Measurements from ENCODE around the gene MMP21.

MMP21 gene, protein sequence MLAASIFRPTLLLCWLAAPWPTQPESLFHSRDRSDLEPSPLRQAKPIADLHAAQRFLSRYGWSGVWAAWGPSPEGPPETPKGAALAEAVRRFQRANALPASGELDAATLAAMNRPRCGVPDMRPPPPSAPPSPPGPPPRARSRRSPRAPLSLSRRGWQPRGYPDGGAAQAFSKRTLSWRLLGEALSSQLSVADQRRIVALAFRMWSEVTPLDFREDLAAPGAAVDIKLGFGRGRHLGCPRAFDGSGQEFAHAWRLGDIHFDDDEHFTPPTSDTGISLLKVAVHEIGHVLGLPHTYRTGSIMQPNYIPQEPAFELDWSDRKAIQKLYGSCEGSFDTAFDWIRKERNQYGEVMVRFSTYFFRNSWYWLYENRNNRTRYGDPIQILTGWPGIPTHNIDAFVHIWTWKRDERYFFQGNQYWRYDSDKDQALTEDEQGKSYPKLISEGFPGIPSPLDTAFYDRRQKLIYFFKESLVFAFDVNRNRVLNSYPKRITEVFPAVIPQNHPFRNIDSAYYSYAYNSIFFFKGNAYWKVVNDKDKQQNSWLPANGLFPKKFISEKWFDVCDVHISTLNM

DNA sequence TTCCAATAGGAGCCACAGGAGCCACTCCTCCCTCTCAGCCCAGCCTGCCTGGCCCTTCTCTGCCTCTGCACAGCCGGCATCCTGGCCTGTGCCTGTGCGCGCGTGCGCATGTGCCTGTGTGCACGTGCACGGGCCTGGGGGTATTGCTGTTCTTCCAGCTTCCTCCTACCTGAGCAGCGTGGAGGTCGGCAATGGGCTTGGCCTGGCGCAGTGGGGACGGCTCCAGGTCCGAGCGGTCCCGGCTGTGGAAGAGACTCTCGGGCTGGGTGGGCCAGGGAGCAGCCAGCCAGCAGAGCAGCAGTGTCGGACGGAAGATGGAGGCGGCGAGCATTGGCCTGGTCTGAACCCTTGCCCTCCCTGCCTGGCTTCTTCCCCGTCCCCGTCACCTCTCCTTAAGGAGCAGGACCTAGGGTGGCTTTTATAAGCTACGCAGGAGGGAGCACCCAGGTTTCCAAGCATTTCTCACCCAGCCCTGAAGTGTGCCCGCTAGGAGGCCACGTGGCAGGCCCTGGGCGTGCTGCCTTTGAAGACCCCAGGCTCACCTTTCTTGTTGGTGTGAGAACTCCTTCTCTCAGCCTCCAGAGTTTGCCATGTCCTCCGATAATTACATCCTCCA is at the start of gene MMP21:
MMP21 (minus strand) TSS at position 331 of the 616 bp plus-strand sequence; CDS start at position 331, 0 bp downstream.
- DNase-seq, result no peak

DNA sequence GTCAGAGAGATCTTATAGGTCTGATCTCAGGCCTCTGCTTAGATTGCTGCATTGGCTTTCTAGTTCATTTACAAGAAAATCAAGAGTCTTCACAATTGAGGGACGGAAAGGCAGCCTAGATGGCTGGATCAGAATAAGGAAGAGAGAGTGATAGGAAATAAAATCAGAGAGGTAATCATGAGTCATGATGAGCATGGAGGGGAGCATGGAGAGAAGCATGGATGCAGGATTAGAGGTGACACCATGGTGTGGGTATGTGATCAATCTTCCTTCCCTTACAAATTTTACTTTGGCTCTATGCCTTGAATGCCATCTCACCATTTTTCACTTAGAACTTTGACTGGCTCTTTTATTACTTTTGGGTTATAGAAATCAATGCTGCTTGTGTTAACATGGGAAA is 49.1 kb upstream of the MMP21 start:
- DNase-seq, result no peak

DNA sequence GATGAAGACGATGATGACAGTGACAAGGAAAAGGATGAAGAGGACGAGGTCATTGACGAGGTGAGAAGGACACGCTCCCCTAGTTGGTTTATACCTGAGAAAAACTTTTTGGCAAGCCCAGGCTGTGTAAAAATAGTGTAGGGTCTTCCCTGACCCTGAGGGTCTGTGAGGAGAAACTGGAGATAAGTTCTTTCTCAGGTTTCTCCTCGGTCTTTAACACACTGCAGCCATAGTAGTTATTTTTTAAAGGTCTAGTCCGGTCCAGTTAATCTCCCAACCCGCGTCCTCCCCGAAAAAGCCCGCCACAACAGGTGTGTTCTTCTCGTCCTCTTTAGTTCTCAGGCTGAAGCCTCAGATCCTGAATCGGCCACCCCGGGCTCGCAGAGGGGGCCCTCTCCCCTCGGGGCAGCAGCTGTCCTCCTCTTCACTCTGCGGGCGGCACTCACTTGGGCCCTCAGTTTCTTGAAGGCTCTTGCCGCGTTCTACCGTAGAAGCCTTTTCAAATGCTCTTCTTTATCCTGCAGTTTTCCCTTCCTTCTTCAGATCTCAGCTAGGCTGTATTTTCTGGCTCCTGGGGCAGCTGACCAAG is 48.1 kb upstream of the MMP21 start:
- no peak for DNase-seq

DNA sequence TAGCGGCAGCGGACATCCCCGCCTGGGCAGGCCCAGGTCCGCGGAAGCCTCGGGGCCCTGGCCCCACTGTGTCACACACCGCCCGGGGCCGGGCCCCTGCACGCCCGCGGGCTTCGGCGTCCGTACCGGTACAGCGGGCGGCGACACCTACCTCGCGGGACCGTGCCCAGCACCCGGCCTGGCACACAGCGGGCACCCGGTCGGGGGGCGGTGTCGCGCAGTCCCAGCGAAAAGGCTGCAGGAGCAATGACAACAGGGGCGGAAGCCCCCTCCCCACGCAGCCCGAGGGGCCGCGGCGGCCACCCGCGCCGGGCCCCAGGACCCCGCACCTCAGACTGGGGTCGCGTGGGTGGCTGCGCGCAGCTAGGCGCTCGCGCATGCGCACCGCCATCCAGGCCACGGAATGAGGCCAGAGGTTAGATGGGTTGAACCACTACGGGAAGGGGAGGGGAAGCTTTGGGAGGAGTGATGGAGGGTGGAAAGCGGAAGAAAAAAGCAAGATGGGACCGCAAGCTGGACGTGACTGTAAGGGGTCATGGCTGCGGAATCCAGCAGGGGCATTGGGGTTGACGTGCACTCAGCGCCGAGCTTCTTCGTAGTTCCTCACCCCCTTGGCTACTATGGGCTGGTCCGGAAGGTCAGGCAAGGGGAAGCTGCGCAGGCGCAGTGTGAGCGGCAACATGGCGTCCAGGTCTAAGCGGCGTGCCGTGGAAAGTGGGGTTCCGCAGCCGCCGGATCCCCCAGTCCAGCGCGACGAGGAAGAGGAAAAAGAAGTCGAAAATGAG is 47.4 kb upstream of the MMP21 start, which contains the start of the genes BCCIP and UROS:
BCCIP (plus strand) TSS at position 669 of the 785 bp plus-strand sequence; CDS start at position 681, 12 bp downstream.
UROS (minus strand) TSS at position 381 of the 785 bp plus-strand sequence. CDS start 6,759 bp downstream, outside the sequence.
- DNase-seq, result peak; percentile 82

DNA sequence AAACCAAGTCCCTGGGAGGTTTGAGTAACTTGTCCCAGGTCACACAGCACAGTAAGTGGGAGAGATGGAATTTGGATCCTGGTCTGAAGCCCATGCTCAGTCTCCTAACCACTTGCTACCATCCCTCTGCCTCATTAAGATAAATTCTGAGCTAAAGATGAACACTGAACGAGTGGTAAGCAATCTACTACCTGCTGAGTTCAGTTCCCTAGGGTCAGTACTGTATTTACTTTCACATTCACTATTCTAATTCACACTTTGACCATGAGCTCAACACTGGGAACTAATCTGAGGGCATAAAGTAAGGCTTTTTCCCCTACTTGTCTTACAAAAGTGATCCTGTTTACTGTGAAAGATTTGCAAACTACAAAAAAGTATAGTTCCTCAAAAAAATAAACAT is 45.1 kb upstream of the MMP21 start:
- no peak for DNase-seq

DNA sequence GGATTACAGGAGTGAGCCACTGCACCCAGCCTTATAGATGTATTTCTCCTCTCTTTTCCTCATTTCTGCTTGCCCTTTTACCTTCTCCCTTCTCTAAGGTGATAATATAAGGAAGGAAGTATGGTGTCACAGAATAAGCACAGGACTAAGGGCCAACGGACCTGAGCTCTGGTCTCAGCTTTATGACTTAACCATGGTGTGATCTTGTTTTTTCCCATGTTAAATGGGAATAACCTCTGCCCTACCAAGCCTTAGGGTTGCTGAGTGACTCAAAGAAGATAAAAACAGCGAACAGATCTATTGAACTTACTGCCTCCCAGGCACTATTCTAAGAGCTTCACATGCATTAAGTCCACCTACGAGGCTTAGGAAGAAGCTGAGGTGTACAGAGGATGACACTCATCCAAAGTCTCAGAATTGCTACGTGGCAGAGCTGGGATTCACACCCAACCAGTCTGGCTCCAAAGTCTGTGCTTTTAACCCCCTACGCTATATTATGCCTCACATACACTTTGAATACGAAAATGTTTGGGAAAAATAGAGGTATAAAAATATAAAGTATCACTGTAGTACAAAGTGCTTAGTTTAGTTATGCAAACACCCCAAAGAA is 41.8 kb upstream of the MMP21 start:
- no peak for DNase-seq

DNA sequence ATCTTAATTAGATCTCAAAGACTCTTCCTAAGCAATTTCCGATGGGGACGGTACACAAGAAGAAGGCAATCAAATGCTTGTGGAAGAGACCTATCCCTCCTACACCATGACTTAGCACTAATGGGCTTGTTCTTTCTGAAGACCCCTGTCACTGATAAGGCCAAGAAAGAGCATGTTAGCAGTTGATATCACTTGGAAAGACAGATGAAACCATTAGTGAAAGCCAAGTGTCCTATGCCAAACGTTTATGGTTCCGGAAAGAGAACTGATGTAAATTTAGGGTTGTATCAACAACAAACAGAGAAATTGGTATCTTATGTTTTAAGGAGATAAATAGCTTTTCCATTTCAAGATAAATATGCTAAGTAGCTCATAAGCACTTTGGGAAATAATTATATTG is 40.9 kb upstream of the MMP21 start:
- no peak for DNase-seq

DNA sequence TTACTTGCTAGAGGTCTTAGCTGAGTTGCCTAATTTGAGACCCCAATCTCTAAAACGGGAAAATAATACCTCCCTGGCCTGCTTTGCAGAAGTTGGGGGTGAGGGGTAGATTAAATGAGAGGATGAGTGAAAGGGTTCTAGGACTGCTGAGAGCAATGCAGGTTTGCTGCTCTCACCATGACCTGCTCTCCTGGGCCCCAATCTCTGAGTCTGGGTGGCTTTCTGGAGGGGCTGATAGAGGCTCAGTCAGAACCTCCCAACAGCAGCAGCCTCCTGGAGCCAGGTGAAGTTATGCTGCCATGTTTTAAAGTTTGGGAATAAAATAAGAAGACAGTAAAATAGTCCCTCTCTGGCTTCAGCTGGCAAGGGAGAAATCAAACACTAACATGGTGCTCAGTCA is 40.1 kb upstream of the MMP21 start:
- DNase-seq, result no peak

DNA sequence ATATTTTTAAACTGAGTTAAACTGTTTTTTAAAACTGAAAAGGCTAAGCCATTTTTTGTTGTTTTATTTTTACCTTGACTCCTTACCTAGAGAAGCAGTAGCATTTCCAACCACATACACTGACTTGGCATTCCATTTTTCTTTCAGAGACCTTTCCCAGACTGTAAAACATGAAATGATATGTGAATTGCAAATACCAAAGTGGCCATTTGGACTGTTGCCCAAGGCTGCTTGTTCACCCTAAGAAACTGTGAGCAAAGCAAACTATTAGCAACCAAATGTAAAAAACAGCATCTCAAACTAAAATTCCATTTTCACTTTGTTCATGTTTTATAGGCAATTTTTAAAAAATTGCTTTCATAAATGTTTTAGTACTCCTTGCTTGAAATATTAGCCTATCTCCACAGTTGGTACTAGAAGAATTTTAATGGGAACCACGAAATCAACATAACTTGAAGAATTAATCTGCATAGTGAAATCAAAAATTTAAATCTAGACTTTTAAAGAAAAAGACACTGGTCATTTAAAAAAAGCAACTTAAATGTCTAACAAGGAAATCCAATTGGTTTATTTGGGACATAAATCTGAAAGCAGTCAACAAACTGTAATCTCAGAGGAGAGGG is 36.6 kb upstream of the MMP21 start:
- DNase-seq, result no peak

DNA sequence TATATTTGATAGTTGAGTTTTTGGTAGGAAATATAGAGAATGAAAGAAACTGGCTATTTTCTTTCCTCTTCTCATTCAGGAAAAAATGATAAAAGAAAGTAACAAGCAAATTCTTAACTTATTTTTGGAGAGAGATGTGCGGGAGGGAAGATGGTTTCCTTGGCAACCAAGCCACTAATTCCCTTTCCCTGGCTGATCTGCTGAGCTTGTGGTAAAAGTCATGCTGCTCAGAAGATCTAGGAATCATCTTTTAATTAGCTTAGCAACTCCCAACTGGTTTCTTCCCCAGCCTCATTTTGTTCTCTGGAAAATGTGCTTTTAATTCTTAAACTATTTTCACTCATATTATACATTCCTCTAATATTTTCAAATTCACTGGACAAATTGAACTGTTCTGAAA is 35.6 kb upstream of the MMP21 start:
- DNase-seq, result no peak

DNA sequence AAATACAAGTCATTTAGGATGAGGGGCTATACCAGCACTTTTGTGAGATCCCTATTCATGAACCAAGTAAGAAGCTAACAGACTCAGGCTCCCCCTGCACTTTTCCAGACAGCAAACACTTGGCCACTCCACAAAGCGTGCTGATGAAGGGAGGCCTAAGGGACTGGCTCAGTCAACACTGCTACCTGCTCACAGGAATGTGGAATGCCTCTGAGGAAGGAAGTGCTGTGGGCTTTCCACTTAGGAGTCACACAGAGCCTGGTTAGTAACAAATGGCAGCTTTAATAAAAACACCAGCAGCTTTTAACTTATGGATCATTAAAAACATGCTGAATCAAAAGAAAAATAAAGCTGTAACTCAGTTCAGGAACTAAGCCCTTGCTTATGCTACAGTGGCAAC is 32.4 kb upstream of the MMP21 start:
- no peak for DNase-seq

DNA sequence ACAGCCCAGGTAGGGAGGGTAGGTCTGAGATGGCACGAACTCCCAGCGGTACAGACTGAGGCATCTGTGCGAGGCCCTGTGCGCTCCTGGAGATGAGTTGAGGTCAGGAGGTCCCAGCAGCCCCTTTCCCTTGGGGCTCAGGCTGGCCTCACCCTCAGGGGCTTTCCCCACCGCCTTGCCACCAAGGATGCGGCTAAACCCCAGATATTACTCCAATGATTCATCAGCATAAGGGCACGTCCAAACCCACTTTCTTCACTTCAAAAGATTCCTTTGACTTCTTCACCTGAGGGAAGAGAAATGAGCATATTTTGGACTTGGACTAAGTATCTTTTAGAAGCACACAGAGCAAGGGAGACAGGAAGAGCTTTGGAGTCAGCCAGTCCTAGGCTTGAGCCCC is 27.1 kb upstream of the MMP21 start:
- no peak for DNase-seq

DNA sequence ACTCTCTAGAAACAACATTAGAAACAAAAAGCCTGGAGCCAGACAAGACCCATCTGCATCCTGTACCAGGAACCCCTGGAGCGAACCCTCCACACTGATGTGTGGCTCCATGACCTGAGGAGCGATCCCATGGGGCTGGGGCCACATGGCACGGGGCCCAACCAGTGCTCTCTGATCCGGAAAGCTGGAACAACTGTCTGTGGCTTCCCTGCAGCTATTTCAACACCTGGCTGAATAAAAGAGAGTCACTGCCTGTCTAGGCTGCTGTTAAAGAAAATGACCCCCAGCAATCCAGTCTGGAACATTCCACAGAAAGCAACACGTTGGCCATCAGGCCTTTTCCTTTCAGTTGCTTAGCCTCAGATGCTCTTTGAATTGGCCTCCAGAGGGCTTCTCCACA is 26.5 kb upstream of the MMP21 start:
- DNase-seq, result no peak

DNA sequence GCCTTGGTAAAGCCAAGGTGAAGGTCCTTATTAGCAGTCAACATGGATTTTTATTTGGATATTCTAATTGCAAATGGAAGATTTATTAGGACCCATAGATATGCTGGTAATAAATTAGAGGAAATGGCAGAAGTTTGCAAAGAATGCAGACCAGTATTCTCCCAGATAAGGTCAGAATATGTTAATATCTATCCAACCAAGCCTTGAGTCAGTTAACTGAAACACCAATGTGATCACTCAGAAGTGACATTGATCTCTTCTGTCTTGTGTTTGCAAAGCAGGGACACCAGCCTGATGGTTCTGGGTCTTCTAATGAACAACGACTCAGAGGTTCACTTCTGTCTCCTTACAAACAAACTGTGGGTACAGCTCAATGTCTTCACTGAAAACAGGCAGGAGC is 26.0 kb upstream of the MMP21 start:
- DNase-seq, result no peak

DNA sequence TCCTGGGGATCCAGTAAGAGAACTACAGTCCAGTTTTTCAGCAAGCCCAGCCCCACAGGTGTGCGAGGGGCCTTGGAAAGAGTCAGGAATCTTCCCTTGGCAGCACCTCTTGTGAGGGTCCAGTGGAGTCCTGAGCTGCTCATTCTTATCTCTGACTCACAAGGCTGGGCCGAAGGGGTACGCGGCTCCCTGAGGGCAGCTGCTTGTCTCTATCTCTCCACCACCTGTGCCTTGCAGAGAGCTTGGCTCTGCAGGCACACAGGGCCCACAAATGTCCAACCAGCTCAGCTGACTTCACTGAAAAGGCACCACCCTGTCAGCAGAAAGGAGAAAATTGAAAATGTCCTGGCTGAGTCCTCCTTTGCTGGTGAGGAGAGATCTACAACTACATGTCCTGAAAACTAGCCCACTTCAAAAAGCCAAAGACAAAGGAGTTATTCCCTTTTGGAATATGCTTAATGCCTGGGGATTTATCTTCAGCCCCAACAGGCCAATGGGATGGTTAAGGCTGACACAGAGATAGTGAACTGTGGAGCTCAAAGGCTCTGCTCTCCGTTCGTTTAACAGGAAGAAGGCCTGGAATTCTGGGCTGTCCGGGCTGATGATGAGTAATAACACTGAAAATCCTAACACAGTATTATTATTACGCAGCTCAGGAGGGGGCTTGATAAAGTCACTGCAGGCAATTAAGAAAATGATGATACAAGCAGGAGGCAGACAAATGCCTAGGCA is 24.0 kb upstream of the MMP21 start:
- no peak for DNase-seq

DNA sequence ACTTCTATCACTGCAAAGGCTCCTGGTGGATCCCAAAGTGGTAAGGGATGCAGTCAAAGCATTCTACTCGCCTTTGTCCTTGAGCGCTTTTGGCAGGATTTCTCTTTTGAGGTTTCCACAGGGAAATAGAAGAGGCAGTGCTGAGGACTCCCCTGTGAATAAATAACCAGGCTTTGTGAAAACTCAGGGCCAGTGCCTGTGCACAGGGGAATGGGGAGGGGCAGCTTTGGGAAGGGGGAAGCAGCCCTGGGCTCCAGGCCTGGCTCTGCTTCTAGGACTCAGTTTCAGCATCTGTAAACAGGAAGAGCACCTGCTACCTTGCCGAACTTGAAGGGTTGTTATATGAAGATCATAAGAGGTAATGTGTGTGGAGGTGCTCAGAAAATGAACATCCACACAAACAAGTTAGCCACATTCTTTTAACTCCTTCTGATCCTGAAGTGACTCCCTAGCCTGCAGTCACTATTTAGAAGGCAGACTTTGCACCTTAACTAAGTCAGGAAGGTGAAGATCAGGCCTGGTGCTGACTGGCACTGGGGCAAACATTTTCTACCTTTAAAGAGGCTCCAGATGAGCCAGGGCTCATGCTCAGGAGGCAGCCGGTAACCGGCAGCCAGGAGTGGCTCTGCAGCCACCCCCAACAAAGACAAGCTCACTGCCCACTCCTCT is 22.5 kb upstream of the MMP21 start:
- DNase-seq, result no peak

DNA sequence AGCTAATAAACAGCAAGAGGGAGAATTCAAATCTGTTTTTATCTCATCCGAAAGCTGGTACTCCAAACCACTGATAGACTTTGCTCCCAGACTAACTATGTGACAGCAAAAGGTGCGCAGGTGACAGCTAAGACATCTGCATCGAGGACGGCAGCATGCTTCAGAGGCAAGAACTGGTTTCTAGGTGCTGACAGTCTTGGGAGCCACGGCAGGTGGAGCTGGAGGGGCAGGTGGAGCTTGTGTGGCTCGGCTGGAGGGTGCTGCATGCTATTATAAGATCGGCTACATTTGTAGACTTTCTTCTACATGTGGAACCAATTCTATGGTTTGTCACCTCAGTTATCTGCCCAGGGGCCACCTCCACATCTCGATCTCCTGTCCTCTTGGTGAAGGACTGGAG is 21.8 kb upstream of the MMP21 start:
- DNase-seq, result no peak

DNA sequence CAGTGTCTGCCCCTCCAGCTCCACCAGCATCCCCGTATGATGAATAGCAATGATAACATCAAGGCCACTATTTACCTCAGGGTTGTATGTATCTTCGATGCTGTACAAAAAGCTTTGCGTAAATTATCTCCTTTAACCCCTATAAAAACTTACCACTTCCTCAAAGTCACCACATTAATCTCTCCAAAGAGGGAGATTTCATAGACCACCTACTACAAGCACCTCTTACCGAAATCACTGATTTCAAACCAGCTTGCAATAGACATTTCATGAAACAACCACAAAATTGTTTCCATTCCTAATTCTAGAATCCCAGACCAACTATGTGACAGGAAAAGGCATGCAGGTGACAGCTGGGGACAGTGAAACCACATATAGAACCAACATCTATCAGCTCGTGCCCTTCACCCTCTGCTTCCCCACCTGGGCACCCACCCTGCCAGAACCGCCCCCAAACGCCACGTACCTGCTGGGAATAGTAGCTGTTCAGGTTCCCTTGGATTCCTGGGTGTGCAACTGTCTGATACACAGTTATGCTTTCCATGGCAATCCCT is 20.1 kb upstream of the MMP21 start:
- DNase-seq, result no peak

DNA sequence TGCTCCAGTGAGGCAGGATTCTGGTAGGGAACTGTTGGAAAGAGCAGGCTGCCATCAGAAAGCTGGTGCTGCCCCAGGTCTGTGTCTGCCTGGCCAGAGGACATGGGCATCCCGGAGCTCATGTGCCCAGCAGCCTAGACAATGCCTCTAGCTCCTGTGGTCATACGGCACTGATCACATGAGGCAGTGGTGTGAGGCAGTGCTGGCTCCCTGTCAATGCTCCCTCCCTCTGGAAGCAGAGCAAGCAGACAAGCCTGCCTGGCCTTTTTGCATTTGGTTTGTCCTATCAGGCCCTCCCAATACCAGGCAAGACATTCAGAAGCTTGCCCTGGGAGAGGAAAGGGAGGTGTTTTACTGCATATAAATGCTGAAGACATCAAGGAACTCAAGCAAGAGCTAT is 19.5 kb upstream of the MMP21 start:
- DNase-seq, result no peak

Measured in 8988T (cell line).